SK-N-SH treated with all-trans-retinoic acid at 6 μM for 48 hours (cell line): ENCODE measurements around the gene DLK1.

Source experiments
- ATAC-seq: fragments of 200-7000 bp; cut with Tn5 transposase; 3 replicates; pipeline ENCODE4 v1.9.1; 2020; ENCODE audit warnings: mild to moderate bottlenecking, moderate library complexity
- ARNTL ChIP-seq: fragments of 450-650 bp; formaldehyde crosslinking; IDR thresholded peaks from 2 replicates; pipeline ENCODE4 v1.5.0; 2020; ENCODE audit warnings: low read depth, mild to moderate bottlenecking, moderate library complexity, borderline replicate concordance
- BACH2 ChIP-seq: fragments of 250-450 bp; sonication (Bioruptor Pico); IDR thresholded peaks from 2 replicates; pipeline ENCODE4 v1.9.0; 2021; ENCODE audit warnings: mild to moderate bottlenecking, borderline replicate concordance
- CSDC2 ChIP-seq: fragments of 250-450 bp; sonication (Bioruptor Pico); IDR thresholded peaks from 2 replicates; pipeline ENCODE4 v1.5.0; 2020; ENCODE audit warnings: mild to moderate bottlenecking, moderate library complexity
- ESRRG ChIP-seq: fragments of 250-450 bp; sonication (Bioruptor Pico); IDR thresholded peaks from 2 replicates; pipeline ENCODE4 v1.6.1; 2021; ENCODE audit warnings: mild to moderate bottlenecking
- GLIS3 ChIP-seq: fragments of 250-450 bp; sonication (Bioruptor Pico); IDR thresholded peaks from 2 replicates; pipeline ENCODE4 v1.5.0; 2020; ENCODE audit warnings: mild to moderate bottlenecking, moderate library complexity
- ISL1 ChIP-seq: fragments of 250-450 bp; sonication (Bioruptor Pico); IDR thresholded peaks from 2 replicates; pipeline ENCODE4 v2.1.2; 2022; ENCODE audit warnings: mild to moderate bottlenecking, moderate library complexity
- OSR1 ChIP-seq: fragments of 250-450 bp; sonication (Bioruptor Pico); IDR thresholded peaks from 2 replicates; pipeline ENCODE4 v1.8.0; 2022; ENCODE audit warnings: moderate library complexity, mild to moderate bottlenecking, inconsistent platforms
- PATZ1 ChIP-seq: fragments of 250-450 bp; sonication (Bioruptor Pico); IDR thresholded peaks from 2 replicates; pipeline ENCODE4 v1.8.0; 2020; ENCODE audit warnings: mild to moderate bottlenecking, moderate library complexity, borderline replicate concordance
- PPARA ChIP-seq: fragments of 250-450 bp; sonication (Bioruptor Pico); IDR thresholded peaks from 2 replicates; pipeline ENCODE4 v1.5.0; 2020; ENCODE audit warnings: mild to moderate bottlenecking, borderline replicate concordance
- RARB ChIP-seq: fragments of 250-450 bp; sonication (Bioruptor Pico); IDR thresholded peaks from 2 replicates; pipeline ENCODE4 v1.8.0; 2021; ENCODE audit warnings: mild to moderate bottlenecking, moderate library complexity
- SNAI2 ChIP-seq: fragments of 250-450 bp; sonication (Bioruptor Pico); IDR thresholded peaks from 2 replicates; pipeline ENCODE4 v1.5.0; 2020; ENCODE audit warnings: mild to moderate bottlenecking, moderate library complexity
- TCF4 ChIP-seq: fragments of 250-450 bp; sonication (Bioruptor Pico); IDR thresholded peaks from 2 replicates; pipeline ENCODE4 v1.8.0; 2021; ENCODE audit warnings: mild to moderate bottlenecking, moderate library complexity, borderline replicate concordance
- TOX ChIP-seq: fragments of 250-450 bp; sonication (Bioruptor Pico); IDR thresholded peaks from 2 replicates; pipeline ENCODE4 v1.8.0; 2021; ENCODE audit warnings: mild to moderate bottlenecking, moderate library complexity, borderline replicate concordance
- ZC3H10 ChIP-seq: fragments of 250-450 bp; sonication (Bioruptor Pico); IDR thresholded peaks from 2 replicates; pipeline ENCODE4 v1.5.1; 2021; ENCODE audit warnings: mild to moderate bottlenecking, moderate library complexity
- ZFP3 ChIP-seq: fragments of 250-450 bp; sonication (Bioruptor Pico); IDR thresholded peaks from 2 replicates; pipeline ENCODE4 v1.5.0; 2020; ENCODE audit warnings: mild to moderate bottlenecking, moderate library complexity
- ZFP30 ChIP-seq: fragments of 450-650 bp; formaldehyde crosslinking; IDR thresholded peaks from 2 replicates; pipeline ENCODE4 v1.5.0; 2022; ENCODE audit warnings: mild to moderate bottlenecking, moderate library complexity
- ZNF565 ChIP-seq: fragments of 450-650 bp; formaldehyde crosslinking; conservative IDR thresholded peaks from 2 replicates; pipeline ENCODE4 v1.5.0; 2020; ENCODE audit warnings: low read depth, mild to moderate bottlenecking, moderate library complexity
- ZNF70 ChIP-seq: fragments of 450-650 bp; formaldehyde crosslinking; IDR thresholded peaks from 2 replicates; pipeline ENCODE4 v1.5.0; 2020; ENCODE audit warnings: mild to moderate bottlenecking, moderate library complexity
- ZNF8 ChIP-seq: fragments of 450-650 bp; formaldehyde crosslinking; IDR thresholded peaks from 2 replicates; pipeline ENCODE4 v1.5.0; 2020; ENCODE audit warnings: mild to moderate bottlenecking, moderate library complexity
- TF ChIP-seq, protein P1 (sequence below): fragments of 250-450 bp; sonication (Bioruptor Pico); IDR thresholded peaks from 2 replicates; pipeline ENCODE4 v1.8.0; 2021; ENCODE audit warnings: low read depth, mild to moderate bottlenecking, moderate library complexity, borderline replicate concordance
- TF ChIP-seq, protein P2 (sequence below): fragments of 250-450 bp; sonication (Bioruptor Pico); IDR thresholded peaks from 2 replicates; pipeline ENCODE4 v1.5.1; 2021; ENCODE audit warnings: mild to moderate bottlenecking, moderate library complexity
- TF ChIP-seq, protein P3 (sequence below): fragments of 250-450 bp; sonication (Bioruptor Pico); IDR thresholded peaks from 2 replicates; pipeline ENCODE4 v1.5.1; 2020; ENCODE audit warnings: low read depth, mild to moderate bottlenecking, moderate library complexity
- TF ChIP-seq, protein P4 (sequence below): fragments of 250-450 bp; sonication (Bioruptor Pico); IDR thresholded peaks from 2 replicates; pipeline ENCODE4 v1.5.0; 2020; ENCODE audit warnings: mild to moderate bottlenecking, moderate library complexity

The DLK1 gene

GRCh38 chr14:100723830-100724437 lies 2.8 kb upstream of the DLK1 start (continued):
- TF ChIP-seq ISL1 (CRISPR knock-in tag) (no peak), CSDC2 (CRISPR knock-in tag) (no peak), PATZ1 (CRISPR knock-in tag) (no peak), ZFP3 (CRISPR knock-in tag) (no peak), SNAI2 (CRISPR knock-in tag) (no peak), ESRRG (CRISPR knock-in tag) (no peak), BACH2 (CRISPR knock-in tag) (no peak)
- TF ChIP-seq, protein P1, sequence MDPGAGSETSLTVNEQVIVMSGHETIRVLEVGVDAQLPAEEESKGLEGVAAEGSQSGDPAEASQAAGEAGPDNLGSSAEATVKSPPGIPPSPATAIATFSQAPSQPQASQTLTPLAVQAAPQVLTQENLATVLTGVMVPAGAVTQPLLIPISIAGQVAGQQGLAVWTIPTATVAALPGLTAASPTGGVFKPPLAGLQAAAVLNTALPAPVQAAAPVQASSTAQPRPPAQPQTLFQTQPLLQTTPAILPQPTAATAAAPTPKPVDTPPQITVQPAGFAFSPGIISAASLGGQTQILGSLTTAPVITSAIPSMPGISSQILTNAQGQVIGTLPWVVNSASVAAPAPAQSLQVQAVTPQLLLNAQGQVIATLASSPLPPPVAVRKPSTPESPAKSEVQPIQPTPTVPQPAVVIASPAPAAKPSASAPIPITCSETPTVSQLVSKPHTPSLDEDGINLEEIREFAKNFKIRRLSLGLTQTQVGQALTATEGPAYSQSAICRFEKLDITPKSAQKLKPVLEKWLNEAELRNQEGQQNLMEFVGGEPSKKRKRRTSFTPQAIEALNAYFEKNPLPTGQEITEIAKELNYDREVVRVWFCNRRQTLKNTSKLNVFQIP (CRISPR knock-in tag) = no peak
- TF ChIP-seq, all 23 proteins: peak for 0

- TF ChIP-seq OSR1 (CRISPR knock-in tag) (no peak), TCF4 (CRISPR knock-in tag) (no peak), PPARA (CRISPR knock-in tag) (no peak), BACH2 (CRISPR knock-in tag) (no peak), ZNF70 (CRISPR knock-in tag) (no peak), ZFP3 (CRISPR knock-in tag) (no peak), RARB (CRISPR knock-in tag) (no peak), ZFP30 (CRISPR knock-in tag) (no peak), CSDC2 (CRISPR knock-in tag) (no peak)
- TF ChIP-seq, protein P2, sequence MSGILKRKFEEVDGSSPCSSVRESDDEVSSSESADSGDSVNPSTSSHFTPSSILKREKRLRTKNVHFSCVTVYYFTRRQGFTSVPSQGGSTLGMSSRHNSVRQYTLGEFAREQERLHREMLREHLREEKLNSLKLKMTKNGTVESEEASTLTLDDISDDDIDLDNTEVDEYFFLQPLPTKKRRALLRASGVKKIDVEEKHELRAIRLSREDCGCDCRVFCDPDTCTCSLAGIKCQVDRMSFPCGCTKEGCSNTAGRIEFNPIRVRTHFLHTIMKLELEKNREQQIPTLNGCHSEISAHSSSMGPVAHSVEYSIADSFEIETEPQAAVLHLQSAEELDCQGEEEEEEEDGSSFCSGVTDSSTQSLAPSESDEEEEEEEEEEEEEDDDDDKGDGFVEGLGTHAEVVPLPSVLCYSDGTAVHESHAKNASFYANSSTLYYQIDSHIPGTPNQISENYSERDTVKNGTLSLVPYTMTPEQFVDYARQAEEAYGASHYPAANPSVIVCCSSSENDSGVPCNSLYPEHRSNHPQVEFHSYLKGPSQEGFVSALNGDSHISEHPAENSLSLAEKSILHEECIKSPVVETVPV (CRISPR knock-in tag) = no peak
- TF ChIP-seq, protein P3, sequence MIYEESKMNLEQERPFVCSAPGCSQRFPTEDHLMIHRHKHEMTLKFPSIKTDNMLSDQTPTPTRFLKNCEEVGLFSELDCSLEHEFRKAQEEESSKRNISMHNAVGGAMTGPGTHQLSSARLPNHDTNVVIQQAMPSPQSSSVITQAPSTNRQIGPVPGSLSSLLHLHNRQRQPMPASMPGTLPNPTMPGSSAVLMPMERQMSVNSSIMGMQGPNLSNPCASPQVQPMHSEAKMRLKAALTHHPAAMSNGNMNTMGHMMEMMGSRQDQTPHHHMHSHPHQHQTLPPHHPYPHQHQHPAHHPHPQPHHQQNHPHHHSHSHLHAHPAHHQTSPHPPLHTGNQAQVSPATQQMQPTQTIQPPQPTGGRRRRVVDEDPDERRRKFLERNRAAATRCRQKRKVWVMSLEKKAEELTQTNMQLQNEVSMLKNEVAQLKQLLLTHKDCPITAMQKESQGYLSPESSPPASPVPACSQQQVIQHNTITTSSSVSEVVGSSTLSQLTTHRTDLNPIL (CRISPR knock-in tag) = no peak
- TF ChIP-seq, all 23 proteins: peak for 0
- no peak for ATAC-seq
Measured at GRCh38 chr14:100724536-100724935, 2.2 kb upstream of the DLK1 start.

DNA sequence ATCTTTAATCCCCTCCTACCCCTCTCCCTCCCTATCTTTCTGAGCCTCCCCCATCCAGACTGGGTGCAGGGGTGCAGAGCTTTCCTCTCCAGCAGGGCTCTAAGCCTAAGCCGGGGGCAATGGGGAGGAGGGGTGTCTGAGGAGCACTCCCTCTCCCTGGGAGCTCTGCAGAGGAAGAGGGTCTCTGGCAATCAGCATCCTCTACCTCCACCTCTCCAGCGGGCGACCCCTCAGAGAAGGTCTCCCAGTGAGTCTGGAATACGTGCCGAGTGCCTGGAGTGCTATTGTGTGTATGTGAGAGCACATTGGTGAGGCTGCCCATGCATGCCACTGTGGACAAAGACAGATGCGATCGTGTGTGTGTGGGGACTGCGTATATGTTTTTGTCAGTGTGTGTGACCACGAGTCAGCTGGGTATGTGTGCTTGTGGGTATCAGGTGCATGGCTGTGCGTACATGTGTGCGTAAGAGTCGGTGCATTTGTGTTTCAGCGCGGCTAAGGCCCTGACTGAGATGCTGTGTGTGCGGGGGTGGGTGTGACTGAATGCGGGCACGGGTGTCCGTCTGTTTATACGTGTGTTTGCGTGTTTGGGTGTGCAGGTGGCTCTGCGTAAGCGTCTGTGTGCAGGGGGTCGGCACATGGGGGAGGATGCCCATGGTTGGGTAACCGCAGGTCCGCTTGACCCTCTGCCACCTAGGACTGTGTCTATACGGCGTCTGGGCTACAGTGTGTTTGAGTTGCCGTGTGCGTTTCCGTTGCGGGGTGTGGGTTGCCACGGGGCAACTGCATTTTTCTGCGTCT lies 905 bp upstream of the DLK1 start:
- ATAC-seq = no peak
- TF ChIP-seq ISL1 (CRISPR knock-in tag) = no peak
- TF ChIP-seq GLIS3 (CRISPR knock-in tag) = no peak
- no peak for TF ChIP-seq ZNF70 (CRISPR knock-in tag)
- TF ChIP-seq TOX (CRISPR knock-in tag) = no peak
- TF ChIP-seq OSR1 (CRISPR knock-in tag) = no peak
- TF ChIP-seq ESRRG (CRISPR knock-in tag) = no peak
- TF ChIP-seq ZNF8 = no peak
- TF ChIP-seq, protein P3 (CRISPR knock-in tag) = no peak
- no peak for TF ChIP-seq PPARA (CRISPR knock-in tag)
- TF ChIP-seq CSDC2 (CRISPR knock-in tag) = no peak
- no peak for TF ChIP-seq ZC3H10 (CRISPR knock-in tag)
- no peak for TF ChIP-seq ZFP3 (CRISPR knock-in tag)
- no peak for TF ChIP-seq RARB (CRISPR knock-in tag)
- TF ChIP-seq TCF4 (CRISPR knock-in tag) = no peak
- TF ChIP-seq ZFP30 (CRISPR knock-in tag) = no peak
- no peak for TF ChIP-seq BACH2 (CRISPR knock-in tag)
- no peak for TF ChIP-seq SNAI2 (CRISPR knock-in tag)
- TF ChIP-seq ZNF565 (CRISPR knock-in tag) = no peak
- TF ChIP-seq, protein P4, sequence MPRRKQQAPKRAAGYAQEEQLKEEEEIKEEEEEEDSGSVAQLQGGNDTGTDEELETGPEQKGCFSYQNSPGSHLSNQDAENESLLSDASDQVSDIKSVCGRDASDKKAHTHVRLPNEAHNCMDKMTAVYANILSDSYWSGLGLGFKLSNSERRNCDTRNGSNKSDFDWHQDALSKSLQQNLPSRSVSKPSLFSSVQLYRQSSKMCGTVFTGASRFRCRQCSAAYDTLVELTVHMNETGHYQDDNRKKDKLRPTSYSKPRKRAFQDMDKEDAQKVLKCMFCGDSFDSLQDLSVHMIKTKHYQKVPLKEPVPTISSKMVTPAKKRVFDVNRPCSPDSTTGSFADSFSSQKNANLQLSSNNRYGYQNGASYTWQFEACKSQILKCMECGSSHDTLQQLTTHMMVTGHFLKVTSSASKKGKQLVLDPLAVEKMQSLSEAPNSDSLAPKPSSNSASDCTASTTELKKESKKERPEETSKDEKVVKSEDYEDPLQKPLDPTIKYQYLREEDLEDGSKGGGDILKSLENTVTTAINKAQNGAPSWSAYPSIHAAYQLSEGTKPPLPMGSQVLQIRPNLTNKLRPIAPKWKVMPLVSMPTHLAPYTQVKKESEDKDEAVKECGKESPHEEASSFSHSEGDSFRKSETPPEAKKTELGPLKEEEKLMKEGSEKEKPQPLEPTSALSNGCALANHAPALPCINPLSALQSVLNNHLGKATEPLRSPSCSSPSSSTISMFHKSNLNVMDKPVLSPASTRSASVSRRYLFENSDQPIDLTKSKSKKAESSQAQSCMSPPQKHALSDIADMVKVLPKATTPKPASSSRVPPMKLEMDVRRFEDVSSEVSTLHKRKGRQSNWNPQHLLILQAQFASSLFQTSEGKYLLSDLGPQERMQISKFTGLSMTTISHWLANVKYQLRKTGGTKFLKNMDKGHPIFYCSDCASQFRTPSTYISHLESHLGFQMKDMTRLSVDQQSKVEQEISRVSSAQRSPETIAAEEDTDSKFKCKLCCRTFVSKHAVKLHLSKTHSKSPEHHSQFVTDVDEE (CRISPR knock-in tag) = no peak
- no peak for TF ChIP-seq ARNTL
- TF ChIP-seq, all 23 proteins: peak for 0
